K562 (cell line): ENCODE data around the gene ALKBH4. TPM values are rescaled to one million over a fixed set of nuclear protein-coding genes. Genes with fewer than 3 reads are reported as not detected.

ENCODE experiments used
- ATAC-seq: fragments of 200-7000 bp; cut with Tn5 transposase; 3 replicates; pipeline ENCODE4 v1.9.1; 2020; ENCODE audit warnings: moderate library complexity
- BruUV-seq: library from RNA; stranded (reverse); fragments of 400-500 nt; replicated peaks from 2 replicates; lab custom pipeline; 2021; lab: Mats Ljungman, UMichigan
- CTCF ChIA-PET: fragments of 300-600 bp; formaldehyde crosslinking; extraction: SDS; loops from one replicate; lab custom pipeline; 2021; ENCODE audit warnings: low intra/inter-chr PET ratio; lab: Yijun Ruan, JAX
- POLR2A ChIA-PET: fragments of 300-600, 350-650 bp; sonication (Branson Sonifier 250); formaldehyde crosslinking; extraction: SDS; loops from one replicate; lab custom pipeline; 2021; ENCODE audit warnings: antibody characterized with exemption, inconsistent platforms; lab: Yijun Ruan, JAX
- DNase-seq, 4 experiments: peaks; one replicate each; pipeline versions ENCODE4 v3.0.0 to v3.0.0-alpha.2; 2011 to 2018; ENCODE audit warnings: low spot score in 3 of 4, mixed read lengths in 3 of 4; ENCODE audit errors: extremely low read depth in 1 of 4
- FAIRE-seq: peaks from 2 replicates; lab custom pipeline; 2011; peaks lifted over from hg19 to GRCh38; lab: Jason Lieb, UNC
- H2AFZ ChIP-seq: 2 replicates; pipeline ENCODE4 v1.6.0; 2011; ENCODE audit warnings: low read depth, low read length, control low read depth, inconsistent platforms
- H3K27ac ChIP-seq: fragments of 200-600 bp; 3 replicates; pipeline ENCODE4 v1.8.0; 2011; ENCODE audit warnings: low read depth, mild to moderate bottlenecking, control low read depth, inconsistent platforms, low read length, moderate library complexity, mixed read lengths; ENCODE audit errors: extremely low read depth
- H3K27me3 ChIP-seq, 2 experiments: fragments of 300-600 bp in 1 of 2; 2 replicates in 1 of 2; 3 replicates in 1 of 2; pipeline versions ENCODE4 v1.6.0 to v1.8.0; 2011; ENCODE audit warnings: inconsistent platforms in 2 of 2, low read length in 2 of 2, mild to moderate bottlenecking in 1 of 2, mixed read lengths in 1 of 2, moderate library complexity in 1 of 2; ENCODE audit not compliant: control insufficient read depth in 2 of 2, insufficient read depth in 2 of 2
- H3K36me3 ChIP-seq: fragments of 300-600 bp; 3 replicates; pipeline ENCODE4 v1.8.0; 2011; ENCODE audit warnings: mild to moderate bottlenecking, low read length, inconsistent platforms; ENCODE audit not compliant: control insufficient read depth, insufficient read depth
- H3K4me1 ChIP-seq, 2 experiments: fragments of 200-600 bp in 1 of 2; replicated peaks in 1 of 2; 2 replicates in 1 of 2; 3 replicates in 1 of 2; pipeline versions ENCODE4 v1.5.1 to v1.8.0; 2011; ENCODE audit warnings: inconsistent platforms in 2 of 2, low read length in 2 of 2, mild to moderate bottlenecking in 1 of 2, mixed read lengths in 1 of 2, moderate library complexity in 1 of 2; ENCODE audit not compliant: control insufficient read depth in 2 of 2, insufficient read depth in 2 of 2
- H3K4me2 ChIP-seq: 2 replicates; pipeline ENCODE4 v1.6.1; 2011; ENCODE audit warnings: low read length, control low read depth, inconsistent platforms, mixed read lengths; ENCODE audit not compliant: insufficient read depth
- H3K4me3 ChIP-seq: fragments of 200-600 bp; sonication (generic), shearing (Covaris generic); 2 replicates; pipeline ENCODE4 v1.5.1; 2016; ENCODE audit warnings: control low read depth, inconsistent platforms
- H3K79me2 ChIP-seq: fragments of 200-600 bp; 3 replicates; pipeline ENCODE4 v1.8.0; 2011; ENCODE audit warnings: low read length, inconsistent platforms; ENCODE audit not compliant: control insufficient read depth, insufficient read depth
- H3K9ac ChIP-seq, 2 experiments: 2 replicates each; pipeline versions ENCODE4 v1.6.0 to v1.6.1; 2011; ENCODE audit warnings: low read depth in 2 of 2, low read length in 2 of 2, control low read depth in 1 of 2, inconsistent platforms in 1 of 2, mild to moderate bottlenecking in 1 of 2, mixed read lengths in 1 of 2; ENCODE audit not compliant: insufficient read depth in 1 of 2
- H3K9me1 ChIP-seq: one replicate; pipeline ENCODE4 v1.6.0; 2011; ENCODE audit warnings: inconsistent platforms, mild to moderate bottlenecking, low read length, moderate library complexity; ENCODE audit not compliant: control insufficient read depth, insufficient read depth
- H3K9me3 ChIP-seq: replicated peaks from 2 replicates; pipeline ENCODE4 v1.5.1; 2011; ENCODE audit warnings: low read depth, low read length, inconsistent platforms; ENCODE audit not compliant: control insufficient read depth, insufficient read depth
- H4K20me1 ChIP-seq: replicated peaks from 2 replicates; pipeline ENCODE4 v1.6.1; 2011; ENCODE audit warnings: low read length, inconsistent platforms, mixed read lengths; ENCODE audit not compliant: control insufficient read depth, insufficient read depth
- NONO ChIP-seq, 2 experiments: fragments of 200-400 bp in 1 of 2; fragments of 450-650 bp in 1 of 2; formaldehyde crosslinking in 1 of 2; IDR thresholded peaks; 2 replicates each; pipeline ENCODE4 v1.6.1; 2017; ENCODE audit warnings: low read depth in 2 of 2, mild to moderate bottlenecking in 2 of 2, moderate library complexity in 2 of 2, low read length in 1 of 2
- POLR2G ChIP-seq: fragments of 200-400 bp; formaldehyde crosslinking; IDR thresholded peaks from 2 replicates; pipeline ENCODE4 v1.6.1; 2017; ENCODE audit warnings: low read depth, mild to moderate bottlenecking, antibody characterized with exemption, low read length, moderate library complexity
- STAT6 ChIP-seq: sonication (generic); formaldehyde crosslinking; IDR thresholded peaks from 2 replicates; pipeline ENCODE4 v1.8.1; 2023; ENCODE audit warnings: mild to moderate bottlenecking, missing genetic modification reagents
- WGBS: fragments of 100-300 bp; shearing (Covaris generic); methylation state at CpG from one replicate; pipeline ENCODE4 v1.1.6; 2016; ENCODE audit warnings: low coverage, mixed read lengths; ENCODE audit not compliant: insufficient coverage; ENCODE audit errors: missing lambda C conversion rate; 5-methylcytosine and 5-hydroxymethylcytosine counted together
- in situ Hi-C: fragments of 300-500 bp; cut with MboI; formaldehyde crosslinking; loops from 4 replicates; pipeline ENCODE4 v1.15.0; 2018; ENCODE audit warnings: inconsistent platforms, mixed read lengths
- intact Hi-C: fragments of 100-400 bp; cut with micrococcal nuclease; formaldehyde crosslinking; loops from 2 replicates; pipeline ENCODE4 v1.14.2; 2022
- polyA plus RNA-seq, 8 experiments: library from polyadenylated mRNA; depleted of rRNA in 4 of 8; stranded (reverse) in 5 of 8; unstranded in 3 of 8; fragments of >200 nt; fragmentation: Nextera tagmentation in 2 of 8; fragmentation: Illumina TruSeq in 1 of 8; extraction: Ambion mirVana in 2 of 8; extraction: Trizol in 1 of 8; gene quantifications; 2 replicates each; pipeline versions ENCODE4 v1.2.1 to v1.2.3, GENCODE V29; 2011 to 2014; ENCODE audit warnings: inconsistent platforms in 1 of 8, missing spikeins in 1 of 8
- total RNA-seq, 7 experiments: library from RNA; depleted of rRNA in 6 of 7; stranded (reverse); fragments of >200 nt in 6 of 7; fragmentation: Illumina TruSeq in 2 of 7; extraction: Trizol in 2 of 7; gene quantifications; 2 replicates each; pipeline versions ENCODE4 v1.2.1 to v1.2.3, GENCODE V29; 2011 to 2021; ENCODE audit warnings: low replicate concordance in 1 of 7

Gene ALKBH4
- total and polyA plus RNA-seq, 9 of the 15 experiments (the other 6 are each of a cell fraction or from before 2014, with no cell fraction given), result 4.6 to 21.4 (median 11.8) TPM

GRCh38 chr7:102426268-102427018 is 38.2 kb downstream of the ALKBH4 start:
- H2AFZ ChIP-seq, result no peak overlapping the region
- BruUV-seq, result no TSS peak
- intact Hi-C loops, result no loop called here
- H3K27me3 ChIP-seq, result no peaks in the 10 kb centered on the region
- H3K79me2 ChIP-seq, result no peaks in the 10 kb centered on the region
- ATAC-seq, result no peak
- ChIA-PET POLR2A (interaction anchor here (0.9 to 1.6 kb wide), 3 partner anchors 9 to 25 kb away, joined by 3 to 5 read pairs (median 4); no protein-coding TSS in a partner anchor), CTCF (no interaction called here)
- H3K9ac ChIP-seq, result peak overlapping the region in 1 of 2 experiments; percentile 47; a peak in 1 of 4 replicates
- H3K4me3 ChIP-seq, result no peak overlapping the region
- no peak overlapping the region for H3K4me2 ChIP-seq
- no peaks in the 10 kb centered on the region for H3K9me3 ChIP-seq
- 91% methylated on average over 16 of the region's 16 CpGs for WGBS
- DNase-seq, result no peak
- no peaks in the 10 kb centered on the region for H4K20me1 ChIP-seq
- no peak overlapping the region for H3K27ac ChIP-seq
- peaks cover 55% of the 10 kb centered on the region for H3K36me3 ChIP-seq
- in situ Hi-C loops, result no loop called here
- H3K4me1 ChIP-seq, result peaks cover 9 to 40% of the 10 kb centered on the region in 2 experiments
- TF ChIP-seq NONO (IDR thresholded peaks at IDR 0.05; ENCODE audit: low read depth in 2 of 2, low read length in 1 of 2) (no peak), POLR2G (peak; percentile 40)
- H3K9me1 ChIP-seq, result peaks cover 3% of the 10 kb centered on the region
- FAIRE-seq, result no peak

DNA sequence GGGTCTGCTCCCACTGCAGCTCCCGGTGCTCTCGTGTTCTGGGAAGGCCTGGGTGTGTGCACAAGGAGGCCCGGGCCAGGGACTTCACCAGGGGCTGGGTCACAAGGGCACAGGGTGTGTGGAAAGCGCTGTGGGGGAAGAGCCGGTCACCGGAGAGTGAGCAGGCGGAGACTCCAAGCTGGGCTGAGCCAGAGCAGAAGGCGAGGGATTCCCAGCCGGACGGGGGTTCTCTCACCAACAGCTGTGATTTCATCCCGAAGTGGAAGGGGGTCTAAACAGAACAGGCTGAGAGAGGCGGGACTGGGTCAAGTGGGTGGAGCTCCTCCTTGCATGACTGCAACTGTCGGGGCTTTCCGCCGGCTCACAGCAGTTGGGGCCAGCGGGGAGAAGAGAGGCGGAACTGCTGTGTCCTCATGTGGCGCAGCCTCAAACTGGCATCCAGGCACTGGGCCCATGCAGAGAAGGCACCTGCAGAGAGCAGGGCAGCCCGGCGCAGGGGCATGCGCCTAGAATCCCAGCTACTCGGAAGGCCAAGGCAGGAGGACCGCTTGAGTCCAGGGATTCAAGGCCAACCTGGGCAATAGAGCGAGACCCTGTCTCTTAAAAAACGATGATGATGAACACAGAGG is 38.9 kb downstream of the ALKBH4 start:
- ChIA-PET CTCF (no interaction called here), POLR2A (interaction anchor here (0.8 to 1.3 kb wide), 2 partner anchors 14 to 26 kb away, joined by 5 read pairs; no protein-coding TSS in a partner anchor)
- in situ Hi-C loops (no loop called here), intact Hi-C loops (no loop called here)
- Histone ChIP-seq H3K9ac (peak overlapping the region in 1 of 2 experiments; percentile 47; a peak in 2 of 4 replicates), H3K36me3 (peaks cover 59% of the 10 kb centered on the region), H3K9me3 (no peaks in the 10 kb centered on the region), H2AFZ (no peak overlapping the region), H3K4me3 (no peak overlapping the region), H4K20me1 (no peaks in the 10 kb centered on the region), H3K79me2 (no peaks in the 10 kb centered on the region), H3K4me2 (no peak overlapping the region), H3K27ac (no peak overlapping the region), H3K4me1 (peaks cover 10 to 46% of the 10 kb centered on the region in 2 experiments), H3K27me3 (no peaks in the 10 kb centered on the region), H3K9me1 (peaks cover 3% of the 10 kb centered on the region)
- FAIRE-seq (no peak), DNase-seq (no peak), ATAC-seq (no peak)
- WGBS, result 92% methylated on average over 24 of the region's 25 CpGs
- TSS peak; percentile 58 for BruUV-seq
- TF ChIP-seq STAT6 (CRISPR knock-in tag), result no peak
